Smooth muscle cell (in vitro differentiated cells): ENCODE data around the gene TMED1. TPM values are rescaled to one million over a fixed set of nuclear protein-coding genes. Genes with fewer than 3 reads are reported as not detected.
A peak's percentile ranks its signal among the peaks of the same experiment; 100 is the strongest.

ENCODE experiments used
- DNase-seq: peaks from one replicate; lab custom pipeline; 2025; ENCODE audit not compliant: unreplicated experiment; lab: John Stamatoyannopoulos, UW
- H2AFZ ChIP-seq: fragments of 200-600 bp; sonication (generic); 2 replicates; pipeline ENCODE4 v1.6.0; 2016; ENCODE audit warnings: antibody characterized with exemption, low read depth, mild to moderate bottlenecking
- H3F3A ChIP-seq: fragments of 200-600 bp; sonication (generic); 2 replicates; pipeline ENCODE4 v1.6.0; 2017; ENCODE audit warnings: antibody characterized with exemption, low read depth
- H3K27ac ChIP-seq: fragments of 200-600 bp; sonication (generic); 2 replicates; pipeline ENCODE4 v1.5.1; 2016; ENCODE audit warnings: low read depth, mild to moderate bottlenecking
- H3K27me3 ChIP-seq: fragments of 200-600 bp; sonication (generic); 2 replicates; pipeline ENCODE4 v1.6.1; 2016; ENCODE audit warnings: low read depth, mild to moderate bottlenecking
- H3K36me3 ChIP-seq: fragments of 200-600 bp; sonication (generic); 2 replicates; pipeline ENCODE4 v1.5.1; 2016; ENCODE audit warnings: low read depth
- H3K4me1 ChIP-seq: fragments of 200-600 bp; sonication (generic); 2 replicates; pipeline ENCODE4 v1.5.1; 2016; ENCODE audit warnings: low read depth
- H3K4me2 ChIP-seq: fragments of 200-600 bp; sonication (generic); 2 replicates; pipeline ENCODE4 v1.6.0; 2016; ENCODE audit warnings: mild to moderate bottlenecking
- H3K4me3 ChIP-seq: fragments of 200-600 bp; sonication (generic); 2 replicates; pipeline ENCODE4 v1.5.1; 2016; ENCODE audit warnings: mild to moderate bottlenecking
- H3K79me2 ChIP-seq: fragments of 200-600 bp; sonication (generic); 2 replicates; pipeline ENCODE4 v1.6.0; 2016; ENCODE audit warnings: low read depth, mild to moderate bottlenecking
- H3K9ac ChIP-seq: fragments of 200-600 bp; sonication (generic); 2 replicates; pipeline ENCODE4 v1.6.0; 2016; ENCODE audit warnings: low read depth
- H3K9me3 ChIP-seq: fragments of 200-600 bp; sonication (generic); replicated peaks from 2 replicates; pipeline ENCODE4 v1.5.1; 2016; ENCODE audit warnings: low read depth
- H4K20me1 ChIP-seq: fragments of 200-600 bp; sonication (generic); 2 replicates; pipeline ENCODE4 v1.6.0; 2016; ENCODE audit warnings: low read depth
- WGBS: methylation state at CpG from one replicate; pipeline ENCODE4 v1.1.7; 2016; ENCODE audit warnings: low lambda C conversion rate; 5-methylcytosine and 5-hydroxymethylcytosine counted together
- polyA plus RNA-seq: library from polyadenylated mRNA; unstranded; fragments of >200 nt; fragmentation: Nextera tagmentation; extraction: Ambion mirVana; gene quantifications from 2 replicates; pipeline ENCODE4 v1.2.1, GENCODE V29; 2016
- total RNA-seq: library from RNA; depleted of rRNA; stranded (reverse); fragments of >200 nt; gene quantifications from 2 replicates; pipeline ENCODE4 v1.2.3, GENCODE V29; 2014
- TF ChIP-seq, protein P1 (sequence below): fragments of 200-600 bp; sonication (generic); IDR thresholded peaks from 2 replicates; pipeline ENCODE4 v1.5.1; 2017; ENCODE audit warnings: borderline replicate concordance, mild to moderate bottlenecking, antibody characterized with exemption; ENCODE audit not compliant: insufficient read depth, poor library complexity, severe bottlenecking

TMED1 gene
- total and polyA plus RNA-seq, 2 experiments from 2014 or later, result 30.7 to 107 TPM

DNA sequence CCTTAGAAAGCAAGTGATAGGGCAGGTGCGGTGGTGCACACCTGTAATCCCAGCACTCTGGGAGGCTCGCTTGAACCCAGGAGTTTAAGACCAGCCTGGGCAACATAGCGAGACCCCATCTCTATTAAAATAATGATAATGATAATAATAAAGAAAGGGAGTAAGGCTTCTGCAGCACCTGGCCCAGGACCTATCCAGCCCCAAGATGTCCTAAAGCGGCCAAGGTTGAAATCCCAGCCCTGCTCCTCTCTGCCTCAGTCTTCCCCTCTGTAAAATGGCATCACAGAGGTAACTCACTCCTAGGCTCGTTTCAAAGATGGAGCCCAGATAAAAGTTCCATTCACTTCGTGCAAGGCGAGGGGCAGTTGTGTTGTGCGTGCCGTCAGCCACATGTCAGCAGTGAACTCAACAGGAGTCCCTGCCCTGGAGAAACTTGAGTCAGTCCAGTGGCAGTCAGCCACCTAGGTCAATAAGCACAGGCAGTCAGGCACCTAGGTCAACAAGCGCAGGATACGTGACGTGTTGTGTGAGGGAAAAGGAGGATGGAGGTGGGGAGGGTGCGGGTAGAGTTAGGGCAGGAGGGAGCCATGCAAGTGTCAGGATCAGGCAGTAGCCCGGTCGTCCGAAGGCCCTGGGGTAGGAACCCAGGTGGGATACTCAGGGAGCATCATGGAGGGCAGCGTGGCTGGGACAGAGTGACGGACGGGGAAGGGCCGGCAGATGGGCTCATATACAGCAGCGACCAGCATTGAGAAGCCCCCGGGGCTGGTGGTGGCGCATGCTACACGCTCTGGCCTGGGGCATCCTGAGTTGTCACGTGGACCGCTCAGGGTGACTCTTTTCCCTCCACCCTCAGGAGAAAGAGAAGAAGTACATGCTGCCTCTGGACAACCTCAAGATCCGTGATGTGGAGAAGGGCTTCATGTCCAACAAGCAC lies 16.6 kb downstream of the TMED1 start:
- 99% methylated on average over 27 of the region's 27 CpGs for WGBS
- H3K27me3 ChIP-seq, result no peaks in the 10 kb centered on the region
- H4K20me1 ChIP-seq, result peaks cover 10% of the 10 kb centered on the region
- H2AFZ ChIP-seq, result no peak overlapping the region
- H3K4me3 ChIP-seq, result no peak overlapping the region
- no peaks in the 10 kb centered on the region for H3K4me1 ChIP-seq
- no peaks in the 10 kb centered on the region for H3K36me3 ChIP-seq
- peaks cover 16% of the 10 kb centered on the region for H3F3A ChIP-seq
- H3K27ac ChIP-seq, result no peak overlapping the region
- no peak overlapping the region for H3K9ac ChIP-seq
- no peak for DNase-seq
- TF ChIP-seq, protein P1, sequence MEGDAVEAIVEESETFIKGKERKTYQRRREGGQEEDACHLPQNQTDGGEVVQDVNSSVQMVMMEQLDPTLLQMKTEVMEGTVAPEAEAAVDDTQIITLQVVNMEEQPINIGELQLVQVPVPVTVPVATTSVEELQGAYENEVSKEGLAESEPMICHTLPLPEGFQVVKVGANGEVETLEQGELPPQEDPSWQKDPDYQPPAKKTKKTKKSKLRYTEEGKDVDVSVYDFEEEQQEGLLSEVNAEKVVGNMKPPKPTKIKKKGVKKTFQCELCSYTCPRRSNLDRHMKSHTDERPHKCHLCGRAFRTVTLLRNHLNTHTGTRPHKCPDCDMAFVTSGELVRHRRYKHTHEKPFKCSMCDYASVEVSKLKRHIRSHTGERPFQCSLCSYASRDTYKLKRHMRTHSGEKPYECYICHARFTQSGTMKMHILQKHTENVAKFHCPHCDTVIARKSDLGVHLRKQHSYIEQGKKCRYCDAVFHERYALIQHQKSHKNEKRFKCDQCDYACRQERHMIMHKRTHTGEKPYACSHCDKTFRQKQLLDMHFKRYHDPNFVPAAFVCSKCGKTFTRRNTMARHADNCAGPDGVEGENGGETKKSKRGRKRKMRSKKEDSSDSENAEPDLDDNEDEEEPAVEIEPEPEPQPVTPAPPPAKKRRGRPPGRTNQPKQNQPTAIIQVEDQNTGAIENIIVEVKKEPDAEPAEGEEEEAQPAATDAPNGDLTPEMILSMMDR, result no peak
- no peak overlapping the region for H3K4me2 ChIP-seq
- H3K9me3 ChIP-seq, result no peaks in the 10 kb centered on the region
- peaks cover 28% of the 10 kb centered on the region for H3K79me2 ChIP-seq

DNA sequence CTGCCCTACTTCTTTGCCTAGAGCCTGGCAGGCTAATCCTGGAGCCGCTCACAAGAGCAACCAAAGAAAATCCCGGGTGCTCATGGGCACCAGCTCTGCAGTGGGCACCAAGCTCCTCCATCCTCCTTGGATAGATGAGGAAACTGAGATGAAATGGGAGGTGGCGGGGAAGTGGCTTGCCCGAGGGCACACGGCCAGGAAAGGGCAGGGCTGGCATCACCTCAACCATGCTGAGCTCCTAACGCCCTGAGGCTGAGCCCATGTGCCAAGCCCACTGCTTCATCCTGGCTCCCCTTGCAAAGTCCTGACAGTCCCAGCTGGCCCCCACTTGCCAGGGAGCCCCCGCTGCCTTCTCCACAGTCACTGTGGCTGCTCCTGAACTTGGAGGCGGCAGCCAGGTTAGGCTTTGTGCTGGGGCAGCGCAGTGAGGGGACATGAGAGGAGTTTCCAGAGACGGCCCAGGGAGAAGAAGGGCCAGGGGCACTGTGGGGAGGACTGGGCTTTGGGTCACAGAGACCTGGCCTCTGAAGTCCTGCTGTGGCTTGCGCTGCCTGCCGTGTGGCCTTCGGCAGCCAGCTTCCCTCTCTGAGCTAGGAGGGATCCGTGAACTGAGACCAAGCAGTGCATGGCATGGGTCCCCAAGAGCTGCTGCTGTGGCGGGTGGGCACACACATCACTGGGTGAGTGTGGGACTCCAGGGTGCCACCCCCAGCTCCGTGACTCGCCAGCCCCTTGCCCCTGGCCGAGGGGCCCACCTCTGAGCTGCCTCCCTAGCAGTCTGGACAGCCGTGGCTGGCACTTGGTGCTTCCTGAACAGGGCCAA lies 17.5 kb downstream of the TMED1 start:
- Histone ChIP-seq H3K4me1 (no peaks in the 10 kb centered on the region), H3K36me3 (no peaks in the 10 kb centered on the region), H3K27ac (peak overlapping the region; percentile 99), H4K20me1 (peaks cover 11% of the 10 kb centered on the region), H3K4me2 (peak overlapping the region; percentile 75), H3K27me3 (no peaks in the 10 kb centered on the region), H3K79me2 (peaks cover 28% of the 10 kb centered on the region), H3F3A (peaks cover 24% of the 10 kb centered on the region), H2AFZ (no peak overlapping the region), H3K9me3 (no peaks in the 10 kb centered on the region), H3K4me3 (no peak overlapping the region), H3K9ac (peak overlapping the region; percentile 64)
- TF ChIP-seq, protein P1, result no peak
- DNase-seq, result no peak
- WGBS, result 95% methylated on average over 19 of the region's 19 CpGs

DNA sequence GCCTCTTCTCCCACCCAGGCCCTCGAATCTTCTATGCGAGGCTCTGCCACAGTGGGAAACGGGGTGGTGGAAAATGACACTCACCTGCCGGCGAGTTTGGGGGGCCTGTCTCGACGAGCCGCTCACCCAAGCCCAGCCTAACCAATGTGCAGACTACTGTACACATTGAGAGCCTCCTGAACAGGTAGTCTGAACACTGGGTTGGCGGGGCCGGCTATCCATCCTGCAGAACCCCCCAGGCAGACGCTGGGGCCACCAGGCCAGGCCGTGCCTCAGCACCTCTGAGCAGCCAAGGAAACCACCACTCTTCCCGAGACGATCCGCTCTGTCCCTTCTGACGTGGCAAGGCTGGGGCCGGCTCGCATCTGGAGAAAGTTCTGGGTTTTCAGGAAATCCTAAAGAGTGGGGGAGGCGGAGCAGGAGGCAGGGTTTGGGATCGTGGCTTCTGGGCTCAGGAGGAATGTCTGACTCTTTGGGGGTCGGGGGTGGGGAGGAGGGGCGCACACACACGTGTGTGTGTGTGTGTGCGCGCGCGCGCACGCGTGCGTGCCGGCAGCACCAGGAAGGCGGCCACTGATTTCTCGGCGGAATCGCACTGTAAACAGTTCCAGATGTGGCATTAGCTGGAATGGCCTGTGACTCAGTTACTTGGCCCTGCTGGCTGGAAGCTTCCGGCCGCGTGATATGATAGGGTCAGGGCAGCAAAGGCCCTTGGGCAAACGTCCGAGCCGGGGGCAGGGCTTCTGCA lies 18.5 kb downstream of the TMED1 start:
- Histone ChIP-seq H3K4me3 (peak overlapping the region; percentile 49), H3K79me2 (peaks cover 28% of the 10 kb centered on the region), H3K9me3 (no peaks in the 10 kb centered on the region), H3K36me3 (no peaks in the 10 kb centered on the region), H2AFZ (no peak overlapping the region), H3K4me2 (peak overlapping the region; percentile 87), H3K4me1 (peaks cover 3% of the 10 kb centered on the region), H3K9ac (peak overlapping the region; percentile 98), H3K27ac (peak overlapping the region; percentile 99), H4K20me1 (peaks cover 15% of the 10 kb centered on the region), H3K27me3 (no peaks in the 10 kb centered on the region), H3F3A (peaks cover 26% of the 10 kb centered on the region)
- 41% methylated on average over 41 of the region's 42 CpGs for WGBS
- DNase-seq, result peak; percentile 65
- TF ChIP-seq, protein P1, result no peak
